CD4-positive, alpha-beta T cell (primary cell): ENCODE measurements around the gene TNS3. TPM values are rescaled to one million over a fixed set of nuclear protein-coding genes. Genes with fewer than 3 reads are reported as not detected.

Experiments
- ATAC-seq: fragments of 200-7000 bp; cut with Tn5 transposase; one replicate; pipeline ENCODE4 v1.10.0; 2022; ENCODE audit warnings: mild to moderate bottlenecking; ENCODE audit not compliant: poor library complexity
- CTCF ChIA-PET: fragments of 350-600 bp; sonication (Branson Sonifier 250); formaldehyde crosslinking; loops from one replicate; lab custom pipeline; 2021; ENCODE audit warnings: antibody characterized with exemption, inconsistent platforms; lab: Charles Lee
- POLR2A ChIA-PET: fragments of 350-600 bp; sonication (Branson Sonifier 250); formaldehyde crosslinking; loops from one replicate; lab custom pipeline; 2021; ENCODE audit warnings: antibody characterized with exemption, inconsistent platforms; lab: Charles Lee
- DNase-seq, 14 experiments: peaks; one replicate each; pipeline ENCODE4 v3.0.0-alpha.2; 2013 to 2020; ENCODE audit warnings: mixed read lengths in 2 of 14
- H3K27ac ChIP-seq, 2 donors: one replicate each; pipeline versions ENCODE4 v1.5.1 to v1.7.0; 2013; ENCODE audit warnings: low read length in 2 of 2, low read depth in 1 of 2, mild to moderate bottlenecking in 1 of 2
- H3K27me3 ChIP-seq, 2 experiments: 1 replicate in 1 of 2; 2 replicates in 1 of 2; pipeline versions ENCODE4 v1.6.1 to v1.7.0; 2013; ENCODE audit warnings: low read length in 2 of 2, control low read depth in 1 of 2, mild to moderate bottlenecking in 1 of 2, moderate library complexity in 1 of 2; ENCODE audit not compliant: insufficient read depth in 2 of 2, control insufficient read depth in 1 of 2
- H3K36me3 ChIP-seq: one replicate; pipeline ENCODE4 v1.6.1; 2013; ENCODE audit warnings: low read length, control low read depth; ENCODE audit not compliant: insufficient read depth
- H3K4me1 ChIP-seq: one replicate; pipeline ENCODE4 v1.6.1; 2013; ENCODE audit warnings: low read length, control low read depth; ENCODE audit not compliant: insufficient read depth
- H3K4me3 ChIP-seq: one replicate; pipeline ENCODE4 v1.5.1; 2013; ENCODE audit warnings: mild to moderate bottlenecking, low read length, moderate library complexity
- H3K9me3 ChIP-seq, 2 experiments: 1 replicate in 1 of 2; 2 replicates in 1 of 2; pipeline versions ENCODE4 v1.6.1 to v1.7.0; 2013; ENCODE audit warnings: low read length in 2 of 2, mild to moderate bottlenecking in 2 of 2, control low read depth in 1 of 2, moderate library complexity in 1 of 2; ENCODE audit not compliant: control insufficient read depth in 1 of 2, insufficient read depth in 1 of 2
- H3K27ac Mint-ChIP-seq: one replicate; pipeline ENCODE4 v1.8.0; 2020; ENCODE audit warnings: mixed read lengths
- H3K27me3 Mint-ChIP-seq: one replicate; pipeline ENCODE4 v1.8.0; 2021; ENCODE audit warnings: mixed read lengths
- H3K36me3 Mint-ChIP-seq: one replicate; pipeline ENCODE4 v1.8.0; 2021; ENCODE audit warnings: low read depth, mixed read lengths
- H3K4me1 Mint-ChIP-seq: one replicate; pipeline ENCODE4 v1.8.0; 2021; ENCODE audit warnings: low read depth, mixed read lengths
- H3K4me3 Mint-ChIP-seq: one replicate; pipeline ENCODE4 v1.8.0; 2020; ENCODE audit warnings: mild to moderate bottlenecking, mixed read lengths
- H3K9me3 Mint-ChIP-seq: one replicate; pipeline ENCODE4 v1.8.0; 2020; ENCODE audit warnings: mixed read lengths
- CTCF ChIP-seq: fragments of 200-600 bp; IDR thresholded peaks from one replicate; pipeline ENCODE4 v1.8.0; 2022; ENCODE audit warnings: antibody characterized with exemption, mild to moderate bottlenecking
- intact Hi-C, 2 experiments: fragments of 100-400 bp; cut with DNase I in 1 of 2; cut with micrococcal nuclease in 1 of 2; formaldehyde crosslinking; loops; one replicate each; pipeline versions ENCODE4 v1.15.1 to v1.9.0; 2023 to 2025; cut with DNase I, micrococcal nuclease
- total RNA-seq, 174 experiments: library from RNA in 2 of 174; stranded (reverse) in 2 of 174; gene quantifications; one replicate each; pipeline ENCODE4 v1.2.3 and lab custom pipeline; 2021 to 2026

TNS3 gene
- total RNA-seq, 2 experiments from 2014 or later, result 0.16 to 0.47 TPM

DNA sequence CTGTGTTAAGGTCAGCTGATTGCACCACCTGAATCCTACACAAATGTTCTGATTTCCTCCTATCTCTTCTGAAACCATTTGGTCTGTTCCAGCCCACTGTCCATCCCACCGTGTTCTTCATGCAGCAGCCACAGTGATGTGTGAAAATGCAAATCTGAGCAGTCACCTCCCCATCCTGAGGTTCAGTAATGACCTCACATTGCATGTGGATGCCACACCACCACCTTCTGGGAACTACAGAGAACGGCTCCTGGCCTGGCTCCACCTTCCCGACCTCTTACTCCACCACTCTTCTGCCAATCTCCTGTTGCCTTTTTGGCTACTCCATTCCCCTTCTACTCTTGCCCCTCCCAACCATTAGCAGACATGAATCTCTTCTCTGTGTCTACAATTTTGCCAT lies 244.4 kb downstream of the TNS3 start:
- Mint-ChIP-seq H3K36me3 (no peaks in the 10 kb centered on the region), H3K4me3 (no peak overlapping the region), H3K9me3 (no peaks in the 10 kb centered on the region), H3K27me3 (no peaks in the 10 kb centered on the region), H3K4me1 (no peaks in the 10 kb centered on the region), H3K27ac (no peak overlapping the region)
- Histone ChIP-seq H3K27ac (no peak overlapping the region), H3K36me3 (no peaks in the 10 kb centered on the region), H3K4me1 (no peaks in the 10 kb centered on the region), H3K4me3 (no peak overlapping the region), H3K27me3 (no peaks in the 10 kb centered on the region), H3K9me3 (no peaks in the 10 kb centered on the region)
- no peak for TF ChIP-seq CTCF
- DNase-seq (no peak), ATAC-seq (no peak)
- ChIA-PET POLR2A (no interaction called here), CTCF (no interaction called here)
- intact Hi-C loops, result no loop called here

GRCh38 chr7:47336472-47337425 lies 245.2 kb downstream of the TNS3 start:
- POLR2A ChIA-PET, result no interaction called here
- H3K36me3 Mint-ChIP-seq, result no peaks in the 10 kb centered on the region

More at GRCh38 chr7:47336472-47337425, 245.2 kb downstream of the TNS3 start:
- Mint-ChIP-seq H3K4me3 (no peak overlapping the region), H3K27ac (no peak overlapping the region), H3K4me1 (no peaks in the 10 kb centered on the region), H3K9me3 (no peaks in the 10 kb centered on the region), H3K27me3 (no peaks in the 10 kb centered on the region)
- Histone ChIP-seq H3K27me3 (no peaks in the 10 kb centered on the region), H3K4me1 (no peaks in the 10 kb centered on the region), H3K4me3 (no peak overlapping the region), H3K9me3 (no peaks in the 10 kb centered on the region), H3K36me3 (no peaks in the 10 kb centered on the region), H3K27ac (no peak overlapping the region)
- TF ChIP-seq CTCF, result no peak
- no peak for ATAC-seq
- intact Hi-C loops, result no loop called here
- no peak for DNase-seq
- CTCF ChIA-PET, result no interaction called here
